CD4-positive, alpha-beta T cell treated with Interleukin-17A for 1 hour (primary cell): ENCODE measurements around the gene KLF14.
"Not testable (repeated sequence)": the region's sequence is repeated elsewhere in the genome, so short reads cannot be mapped to it uniquely, and the experiment has no call there.

ENCODE experiments used
- DNase-seq: peaks from one replicate; pipeline ENCODE4 v3.0.0-alpha.2; 2020

The KLF14 gene

DNA sequence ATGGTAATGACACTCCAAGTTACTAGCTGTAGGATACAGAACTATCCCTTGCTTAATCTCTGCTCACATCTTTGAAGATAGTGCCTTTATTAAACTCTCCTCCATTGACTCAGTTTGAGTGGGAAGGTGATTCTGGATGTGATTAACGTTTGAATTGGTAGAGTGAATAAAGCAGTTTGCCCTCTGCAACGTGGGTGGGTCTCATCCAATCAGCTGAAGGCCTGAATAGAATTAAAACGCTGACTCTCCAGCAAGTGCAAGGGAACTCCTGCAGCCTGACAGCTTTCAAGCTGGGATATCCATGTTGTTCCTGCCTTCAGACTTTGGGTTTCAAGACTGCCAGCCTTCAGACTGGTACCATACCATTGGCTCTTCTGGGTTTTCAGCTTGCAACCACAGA, 21.6 kb downstream of the KLF14 start:
- DNase-seq: no peak

DNA sequence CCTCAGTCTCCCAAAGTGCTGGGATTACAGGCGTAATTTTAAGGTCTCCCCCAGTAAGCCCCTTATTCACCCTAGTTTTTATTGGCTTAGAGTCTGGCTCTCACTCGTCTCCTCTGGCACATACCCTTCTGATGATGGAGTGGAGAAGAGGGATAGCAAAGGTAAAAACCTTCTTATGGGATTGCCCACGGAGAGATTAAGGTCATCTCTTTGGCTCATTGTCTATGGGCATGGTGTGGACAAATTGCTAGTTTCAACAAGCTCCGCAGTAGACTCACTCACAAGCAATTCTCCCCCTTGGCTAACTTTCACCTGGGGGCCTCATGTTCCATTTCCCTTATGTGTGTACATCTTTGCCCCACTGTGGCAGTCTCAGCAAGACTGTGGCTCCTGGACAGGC, 25.2 kb downstream of the KLF14 start:
- DNase-seq: no peak

DNA sequence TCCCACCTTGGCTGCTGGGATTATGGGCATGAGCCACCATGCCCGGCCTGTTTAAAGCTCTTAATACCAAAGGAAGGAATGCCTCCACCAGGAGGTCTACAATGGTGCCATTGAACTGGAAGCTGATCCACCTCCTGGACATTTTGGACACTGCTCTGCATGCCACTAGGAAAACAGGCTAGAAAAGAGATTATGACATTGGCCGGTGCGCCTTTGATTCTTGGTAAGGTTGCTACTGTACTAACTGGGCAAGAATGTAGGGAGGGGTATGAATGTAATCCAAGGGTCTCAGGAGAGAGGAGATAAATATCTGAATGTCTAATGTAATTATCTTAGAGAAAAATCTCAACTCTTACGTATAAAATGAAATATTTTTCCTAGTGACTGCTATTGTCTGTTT, 26.0 kb downstream of the KLF14 start:
- DNase-seq: no peak

DNA sequence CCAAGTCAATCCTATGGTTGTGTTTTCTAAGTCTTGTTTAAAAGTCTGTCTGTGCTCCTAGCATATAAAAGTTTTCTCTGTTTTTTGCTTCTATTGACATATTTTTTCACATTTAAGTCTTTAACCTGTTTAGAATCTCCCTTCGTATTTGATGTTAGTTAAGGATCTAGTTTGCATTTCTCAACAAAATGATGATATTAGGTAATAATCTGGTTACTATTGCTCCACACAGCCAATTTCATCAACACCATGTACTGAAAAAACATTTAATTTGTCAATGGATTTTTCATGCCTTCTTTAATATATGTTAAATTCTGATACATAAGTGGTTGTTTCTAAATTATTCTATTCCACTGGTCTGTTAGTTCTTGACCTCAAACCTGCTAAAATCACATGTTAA, 30.2 kb downstream of the KLF14 start:
- DNase-seq: no peak

DNA sequence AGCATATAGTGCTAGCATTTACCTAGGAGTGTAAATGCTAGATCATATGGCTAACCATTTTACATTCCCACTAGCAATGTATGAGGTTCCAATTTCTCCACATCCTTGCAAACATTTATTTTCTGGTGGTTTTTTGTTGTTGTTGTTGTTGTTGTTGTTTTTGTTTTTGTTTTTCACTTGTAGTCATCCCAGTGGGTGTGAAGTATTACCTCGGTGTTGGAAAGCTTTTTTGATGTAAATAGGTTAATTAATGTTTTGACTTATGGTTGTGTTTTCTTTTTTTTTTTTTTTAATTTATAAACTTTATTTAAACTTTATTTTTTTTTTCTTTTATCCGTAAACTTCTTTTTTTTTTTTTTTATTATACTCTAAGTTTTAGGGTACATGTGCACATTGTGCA, 32.4 kb downstream of the KLF14 start:
- no peak for DNase-seq

DNA sequence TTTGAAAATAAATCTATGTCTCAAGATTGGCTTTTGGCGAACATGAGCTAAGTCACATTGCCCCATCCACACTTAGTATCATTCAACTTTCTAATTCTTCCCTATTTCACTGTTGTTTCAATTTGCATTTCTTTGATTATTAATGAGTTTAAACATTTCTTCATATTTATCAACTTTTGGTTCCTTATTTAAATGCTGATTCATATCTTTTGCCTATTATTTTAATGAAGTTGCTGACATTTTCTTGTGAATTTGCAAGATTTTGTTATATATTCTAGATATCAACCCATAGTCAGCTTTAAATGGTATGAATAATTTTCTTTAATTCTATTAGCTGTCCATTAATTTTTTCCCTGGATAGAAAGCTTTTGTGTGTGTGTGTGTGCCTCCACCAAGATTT, 33.2 kb downstream of the KLF14 start:
- no peak for DNase-seq

DNA sequence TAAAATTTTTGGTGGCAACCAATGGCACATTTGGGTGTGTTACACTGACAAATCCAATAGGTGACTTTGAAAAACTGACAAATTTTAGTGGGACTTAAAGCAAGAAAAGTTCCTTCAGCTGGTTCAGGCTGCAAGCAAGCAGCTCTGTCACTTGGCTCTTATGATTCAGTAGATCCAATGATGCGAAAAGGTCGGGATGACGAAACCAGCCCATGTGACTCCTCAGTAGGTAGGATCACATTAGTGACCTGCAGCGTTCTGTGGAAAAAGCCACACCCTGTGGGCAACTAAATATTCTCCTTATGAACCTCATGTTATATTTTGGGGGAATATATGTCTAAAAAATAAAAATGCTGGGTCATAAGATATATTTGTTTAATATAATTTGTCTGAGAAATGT, 34.3 kb downstream of the KLF14 start:
- no peak for DNase-seq

DNA sequence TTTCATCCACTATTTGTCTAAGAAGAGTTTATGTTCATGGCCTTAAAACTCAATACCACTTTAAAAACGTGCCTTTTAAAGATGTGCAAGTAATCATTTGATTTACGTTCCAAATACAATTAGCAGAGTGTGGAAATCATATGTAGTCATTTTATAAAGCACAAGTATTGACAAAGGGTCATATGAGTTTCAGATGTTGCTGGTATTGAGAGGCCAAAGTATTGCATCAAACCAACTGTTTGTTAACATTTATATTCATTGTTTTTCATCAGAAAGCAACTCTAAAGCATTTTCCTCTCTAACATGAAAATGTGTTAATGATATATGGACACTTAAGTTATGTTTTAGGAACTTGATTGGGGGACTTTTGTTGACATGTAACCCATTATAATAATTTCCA, 36.2 kb downstream of the KLF14 start:
- DNase-seq: no peak

DNA sequence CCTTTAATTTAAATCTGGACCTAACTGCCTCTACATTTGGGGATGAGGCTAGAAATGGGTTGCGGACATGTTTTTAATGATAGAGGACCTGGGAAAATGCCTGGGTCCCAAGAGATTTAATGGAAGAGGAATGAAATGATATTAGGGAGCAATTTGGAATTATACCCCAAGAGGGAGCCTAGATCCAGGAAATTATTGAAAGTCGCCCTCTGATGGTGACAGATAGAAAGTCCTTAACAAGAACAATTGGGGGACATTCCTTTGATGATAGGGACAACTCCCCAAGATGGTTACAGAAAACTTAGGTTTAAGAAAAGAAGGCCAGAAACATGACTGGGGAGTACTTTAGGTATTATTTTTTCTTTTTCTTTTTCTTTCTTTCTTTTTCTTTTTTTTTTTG, 38.2 kb downstream of the KLF14 start:
- DNase-seq: peak; percentile 10

DNA sequence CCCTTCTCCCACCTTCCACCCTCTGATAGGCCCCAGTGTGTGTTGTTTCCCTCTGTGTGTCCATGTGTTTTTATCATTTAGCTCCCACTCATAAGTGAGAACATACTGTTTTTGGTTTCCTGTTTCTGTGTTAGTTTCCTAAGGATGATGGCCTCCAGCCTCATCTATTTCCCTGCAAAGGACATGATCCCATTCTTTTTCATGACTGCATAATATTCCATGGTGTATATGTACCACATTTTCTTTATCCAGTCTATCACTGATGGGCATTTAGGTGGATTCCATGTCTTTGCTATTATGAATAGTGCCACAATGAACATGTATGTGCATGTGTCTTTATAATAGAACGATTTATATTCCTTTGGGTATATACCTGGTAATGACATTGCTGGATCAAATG, 41.6 kb downstream of the KLF14 start:
- DNase-seq: not testable (repeated sequence)

DNA sequence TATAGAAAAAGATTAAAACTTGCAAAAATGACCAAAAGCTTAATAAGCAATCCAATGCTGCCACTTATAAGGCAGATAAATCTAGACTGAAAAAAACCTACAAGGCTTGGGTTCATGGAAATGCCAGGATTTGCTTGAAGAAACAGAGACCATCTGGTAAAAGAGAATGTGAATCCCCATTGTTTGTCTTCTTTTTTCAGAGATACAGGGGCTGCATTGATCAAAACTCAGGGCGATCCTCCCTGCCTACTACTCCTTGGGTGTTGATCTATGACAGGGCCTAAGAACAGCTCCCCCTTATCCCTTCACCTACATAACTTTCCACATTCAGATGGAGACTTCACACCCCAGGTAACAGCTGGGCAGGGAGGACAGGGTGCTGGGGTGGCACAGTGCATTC, 44.3 kb downstream of the KLF14 start:
- DNase-seq: no peak

DNA sequence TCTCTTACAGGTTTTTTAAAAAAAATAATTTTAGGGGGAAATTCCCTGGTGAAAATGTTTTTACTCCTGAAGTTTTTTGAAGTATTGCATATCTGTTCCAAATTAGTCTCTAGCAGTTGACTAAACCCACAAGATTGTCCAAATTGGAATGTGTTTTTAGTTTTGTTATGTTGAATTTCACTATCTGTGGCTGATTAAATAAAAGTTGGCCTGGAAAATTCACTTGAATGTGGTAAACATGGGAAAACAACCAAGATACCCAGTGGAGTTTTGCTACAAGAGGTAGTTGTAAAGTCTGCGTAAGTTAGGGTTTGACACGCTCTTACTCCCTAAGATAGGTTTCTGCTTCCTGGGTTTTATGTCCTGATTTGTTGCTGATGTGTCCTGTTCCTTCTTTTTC, 51.0 kb downstream of the KLF14 start:
- DNase-seq: no peak
